ENCODE results near the gene RBBP9. TPM values are rescaled to one million over a fixed set of nuclear protein-coding genes. Genes with fewer than 3 reads are reported as not detected.

The RBBP9 gene
- 10 to 100 TPM in 1 of 4 donors, 1 to 10 TPM in 3; 5.7 to 24.1 (median 7.2) TPM for polyA plus RNA-seq
- long read RNA-seq, donor 1, transcript RBBP9-202 (4 exons, 830 nt), result minor isoform, 5 of 15 reads
- long read RNA-seq, donor 1, transcript RBBP9-201 (5 exons, 3,861 nt), result major isoform, 10 of 15 reads
- long read RNA-seq, donor 1, partial matches to known transcripts, result 0 of 15 reads
- long read RNA-seq, donor 1, other reads (novel, unspliced or antisense), result 0 of 15 reads
- long read RNA-seq, donor 2, transcript RBBP9-201 (5 exons, 3,861 nt), result major isoform, 9 of 9 reads
- long read RNA-seq, donor 2, partial matches to known transcripts, result 0 of 9 reads
- long read RNA-seq, donor 2, other reads (novel, unspliced or antisense), result 0 of 9 reads
- long read RNA-seq, donor 3, transcript RBBP9-201 (5 exons, 3,861 nt), result major isoform, 5 of 5 reads
- long read RNA-seq, donor 3, partial matches to known transcripts, result 0 of 5 reads
- long read RNA-seq, donor 3, other reads (novel, unspliced or antisense), result 0 of 5 reads
- long read RNA-seq, donor 4, partial matches to known transcripts, result 0 of 1 reads
- long read RNA-seq, donor 4, other reads (novel, unspliced or antisense), result 0 of 1 reads
- long read RNA-seq, donor 5, partial matches to known transcripts, result 0 of 3 reads
- long read RNA-seq, donor 5, other reads (novel, unspliced or antisense), result 0 of 3 reads
- long read RNA-seq, donor 6, transcript RBBP9-201 (5 exons, 3,861 nt), result major isoform, 9 of 10 reads
- long read RNA-seq, donor 6, partial matches to known transcripts, result 0 of 10 reads
- long read RNA-seq, donor 6, other reads (novel, unspliced or antisense), result 0 of 10 reads
- long read RNA-seq, donor 7, partial matches to known transcripts, result 0 of 6 reads
- long read RNA-seq, donor 7, other reads (novel, unspliced or antisense), result 0 of 6 reads
- long read RNA-seq, donor 8, result 0 reads
- long read RNA-seq, donor 9, partial matches to known transcripts, result 8 of 13 reads
- long read RNA-seq, donor 9, other reads (novel, unspliced or antisense), result 0 of 13 reads
- long read RNA-seq, donor 10, transcript RBBP9-202 (4 exons, 830 nt), result minor isoform, 5 of 11 reads
- long read RNA-seq, donor 10, transcript RBBP9-201 (5 exons, 3,861 nt), result major isoform, 6 of 11 reads
- long read RNA-seq, donor 10, partial matches to known transcripts, result 0 of 11 reads
- long read RNA-seq, donor 10, other reads (novel, unspliced or antisense), result 0 of 11 reads

GRCh38 chr20:18496740-18497592, at the start of gene RBBP9:
Gene RBBP9 (minus strand): TSS chr20:18497225. CDS start chr20:18497167, 58 bp downstream.
- FAIRE-seq (no peak), DNase-seq (peak; percentile 87 to 93)
- no peaks in the 10 kb centered on the region for H3K27me3 ChIP-seq (ENCODE audit: control insufficient read depth in 3 of 3, insufficient read depth in 3 of 3, low read length in 3 of 3)
- peak within 1 kb of the TSS in 2 of 3 donors; percentile 33 to 52 for H3K27ac ChIP-seq (ENCODE audit: low read depth in 1 of 3, low read length in 2 of 3)
- peaks cover 0 to 3% (median 0%) of the 10 kb centered on the region in 3 donors for H3K36me3 ChIP-seq (ENCODE audit: control insufficient read depth in 3 of 3, insufficient read depth in 2 of 3, low read depth in 1 of 3, low read length in 3 of 3)
- peaks cover 4 to 6% (median 4%) of the 10 kb centered on the region in 3 donors for H3K4me1 ChIP-seq (ENCODE audit: control insufficient read depth in 3 of 3, insufficient read depth in 2 of 3, low read depth in 1 of 3, low read length in 2 of 3)
- peak within 1 kb of the TSS; percentile 59 to 81 (median 62) for H3K4me3 ChIP-seq (ENCODE audit: low read depth in 1 of 3, low read length in 3 of 3)
- WGBS, 3 donors, result 1 to 3% (median 3%) methylated on average over 31 of the region's 31 CpGs
- H3K9me3 ChIP-seq (ENCODE audit: control insufficient read depth in 2 of 2, insufficient read depth in 1 of 2, low read depth in 1 of 2, low read length in 1 of 2), result no peaks in the 10 kb centered on the region

- H3K27me3 ChIP-seq (ENCODE audit: control insufficient read depth in 3 of 3, insufficient read depth in 3 of 3, low read length in 3 of 3), result no peaks in the 10 kb centered on the region
- FAIRE-seq (no peak), DNase-seq (no peak)
- H3K9me3 ChIP-seq (ENCODE audit: control insufficient read depth in 2 of 2, insufficient read depth in 1 of 2, low read depth in 1 of 2, low read length in 1 of 2), result no peaks in the 10 kb centered on the region
- 90 to 95% (median 94%) methylated on average over 1 of the region's 1 CpG for WGBS, 3 donors
- H3K4me1 ChIP-seq (ENCODE audit: control insufficient read depth in 3 of 3, insufficient read depth in 2 of 3, low read depth in 1 of 3, low read length in 2 of 3), result no peaks in the 10 kb centered on the region
- H3K36me3 ChIP-seq (ENCODE audit: control insufficient read depth in 3 of 3, insufficient read depth in 2 of 3, low read depth in 1 of 3, low read length in 3 of 3), result peaks cover 8 to 43% (median 12%) of the 10 kb centered on the region in 3 donors
- no peak overlapping the region for H3K4me3 ChIP-seq (ENCODE audit: low read depth in 1 of 3, low read length in 3 of 3)
- no peak overlapping the region for H3K27ac ChIP-seq (ENCODE audit: low read depth in 1 of 3, low read length in 2 of 3)
Measured at GRCh38 chr20:18545566-18545965, 48.5 kb upstream of the RBBP9 start.

- Histone ChIP-seq H3K27me3 (ENCODE audit: control insufficient read depth in 3 of 3, insufficient read depth in 3 of 3, low read length in 3 of 3) (no peaks in the 10 kb centered on the region), H3K4me1 (ENCODE audit: control insufficient read depth in 3 of 3, insufficient read depth in 2 of 3, low read depth in 1 of 3, low read length in 2 of 3) (no peaks in the 10 kb centered on the region), H3K36me3 (ENCODE audit: control insufficient read depth in 3 of 3, insufficient read depth in 2 of 3, low read depth in 1 of 3, low read length in 3 of 3) (peaks cover 8 to 35% (median 12%) of the 10 kb centered on the region in 3 donors), H3K27ac (ENCODE audit: low read depth in 1 of 3, low read length in 2 of 3) (peak overlapping the region in 2 of 3 donors; percentile 37 to 92), H3K9me3 (ENCODE audit: control insufficient read depth in 2 of 2, insufficient read depth in 1 of 2, low read depth in 1 of 2, low read length in 1 of 2) (no peaks in the 10 kb centered on the region), H3K4me3 (ENCODE audit: low read depth in 1 of 3, low read length in 3 of 3) (no peak overlapping the region)
- WGBS, 3 donors, result 14 to 78% (median 48%) methylated on average over 7 of the region's 7 CpGs
- DNase-seq (peak in 1 of 2 donors; percentile 81), FAIRE-seq (no peak)
Measured at GRCh38 chr20:18543932-18544331, 46.9 kb upstream of the RBBP9 start.

- WGBS, 3 donors, result 95 to 97% (median 96%) methylated on average over 4 of the region's 4 CpGs
- DNase-seq (no peak), FAIRE-seq (no peak)
- peak overlapping the region in 1 of 3 donors; percentile 92 for H3K27ac ChIP-seq (ENCODE audit: low read depth in 1 of 3, low read length in 2 of 3)
- H3K36me3 ChIP-seq (ENCODE audit: control insufficient read depth in 3 of 3, insufficient read depth in 2 of 3, low read depth in 1 of 3, low read length in 3 of 3), result peaks cover 6 to 33% (median 10%) of the 10 kb centered on the region in 3 donors
- no peaks in the 10 kb centered on the region for H3K9me3 ChIP-seq (ENCODE audit: control insufficient read depth in 2 of 2, insufficient read depth in 1 of 2, low read depth in 1 of 2, low read length in 1 of 2)
- no peak overlapping the region for H3K4me3 ChIP-seq (ENCODE audit: low read depth in 1 of 3, low read length in 3 of 3)
- H3K4me1 ChIP-seq (ENCODE audit: control insufficient read depth in 3 of 3, insufficient read depth in 2 of 3, low read depth in 1 of 3, low read length in 2 of 3), result no peaks in the 10 kb centered on the region
- H3K27me3 ChIP-seq (ENCODE audit: control insufficient read depth in 3 of 3, insufficient read depth in 3 of 3, low read length in 3 of 3), result no peaks in the 10 kb centered on the region
Measured at GRCh38 chr20:18543216-18543615, 46.2 kb upstream of the RBBP9 start.

GRCh38 chr20:18541741-18542140, 44.7 kb upstream of the RBBP9 start:
- no peaks in the 10 kb centered on the region for H3K27me3 ChIP-seq (ENCODE audit: control insufficient read depth in 3 of 3, insufficient read depth in 3 of 3, low read length in 3 of 3)
- DNase-seq, result no peak
- peaks cover 3 to 29% (median 7%) of the 10 kb centered on the region in 3 donors for H3K36me3 ChIP-seq (ENCODE audit: control insufficient read depth in 3 of 3, insufficient read depth in 2 of 3, low read depth in 1 of 3, low read length in 3 of 3)
- H3K9me3 ChIP-seq (ENCODE audit: control insufficient read depth in 2 of 2, insufficient read depth in 1 of 2, low read depth in 1 of 2, low read length in 1 of 2), result no peaks in the 10 kb centered on the region
- H3K27ac ChIP-seq (ENCODE audit: low read depth in 1 of 3, low read length in 2 of 3), result no peak overlapping the region
- no peak overlapping the region for H3K4me3 ChIP-seq (ENCODE audit: low read depth in 1 of 3, low read length in 3 of 3)
- 56 to 83% (median 72%) methylated on average over 5 of the region's 5 CpGs for WGBS, 3 donors
- no peak for FAIRE-seq
- no peaks in the 10 kb centered on the region for H3K4me1 ChIP-seq (ENCODE audit: control insufficient read depth in 3 of 3, insufficient read depth in 2 of 3, low read depth in 1 of 3, low read length in 2 of 3)

GRCh38 chr20:18537651-18538050, 40.6 kb upstream of the RBBP9 start:
- Histone ChIP-seq H3K27ac (ENCODE audit: low read depth in 1 of 3, low read length in 2 of 3) (no peak overlapping the region), H3K4me3 (ENCODE audit: low read depth in 1 of 3, low read length in 3 of 3) (no peak overlapping the region), H3K27me3 (ENCODE audit: control insufficient read depth in 3 of 3, insufficient read depth in 3 of 3, low read length in 3 of 3) (no peaks in the 10 kb centered on the region), H3K36me3 (ENCODE audit: control insufficient read depth in 3 of 3, insufficient read depth in 2 of 3, low read depth in 1 of 3, low read length in 3 of 3) (peaks cover 11 to 26% (median 11%) of the 10 kb centered on the region in 3 donors), H3K4me1 (ENCODE audit: control insufficient read depth in 3 of 3, insufficient read depth in 2 of 3, low read depth in 1 of 3, low read length in 2 of 3) (no peaks in the 10 kb centered on the region), H3K9me3 (ENCODE audit: control insufficient read depth in 2 of 2, insufficient read depth in 1 of 2, low read depth in 1 of 2, low read length in 1 of 2) (no peaks in the 10 kb centered on the region)
- WGBS, 3 donors, result 96 to 100% (median 97%) methylated on average over 2 of the region's 2 CpGs
- DNase-seq (no peak), FAIRE-seq (no peak)

GRCh38 chr20:18533978-18534644, 37.1 kb upstream of the RBBP9 start:
- DNase-seq, result no peak
- Histone ChIP-seq H3K4me3 (ENCODE audit: low read depth in 1 of 3, low read length in 3 of 3) (no peak overlapping the region), H3K27me3 (ENCODE audit: control insufficient read depth in 3 of 3, insufficient read depth in 3 of 3, low read length in 3 of 3) (no peaks in the 10 kb centered on the region), H3K36me3 (ENCODE audit: control insufficient read depth in 3 of 3, insufficient read depth in 2 of 3, low read depth in 1 of 3, low read length in 3 of 3) (peaks cover 19 to 41% (median 20%) of the 10 kb centered on the region in 3 donors), H3K4me1 (ENCODE audit: control insufficient read depth in 3 of 3, insufficient read depth in 2 of 3, low read depth in 1 of 3, low read length in 2 of 3) (no peaks in the 10 kb centered on the region), H3K27ac (ENCODE audit: low read depth in 1 of 3, low read length in 2 of 3) (no peak overlapping the region), H3K9me3 (ENCODE audit: control insufficient read depth in 2 of 2, insufficient read depth in 1 of 2, low read depth in 1 of 2, low read length in 1 of 2) (no peaks in the 10 kb centered on the region)
- WGBS, 3 donors, result 83 to 87% (median 86%) methylated on average over 6 of the region's 6 CpGs
- FAIRE-seq, result no peak
